ENCODE data around the gene RPL35A.
"Not testable (repeated sequence)": the region's sequence is repeated elsewhere in the genome, so short reads cannot be mapped to it uniquely, and the experiment has no call there.

- not testable (repeated sequence) for TF ChIP-seq TCF4 (CRISPR knock-in tag; IDR thresholded peaks at IDR 0.05; ENCODE audit: borderline replicate concordance); ZFP30 (CRISPR knock-in tag; IDR thresholded peaks at IDR 0.05); ZC3H10 (CRISPR knock-in tag; IDR thresholded peaks at IDR 0.05); CSDC2 (CRISPR knock-in tag; IDR thresholded peaks at IDR 0.05)
Observed at GRCh38 chr3:197921429-197922275, 28.3 kb upstream of the RPL35A start.

Data from SK-N-SH treated with all-trans-retinoic acid at 6 μM for 48 hours (cell line).